PFSK-1 (cell line): ENCODE measurements around the gene ANKRD33B.

ENCODE experiments used
- FOXP2 ChIP-seq: optimal IDR thresholded peaks from 2 replicates; pipeline ENCODE3; 2011; ENCODE audit warnings: borderline replicate concordance, control low read depth, inconsistent platforms; ENCODE audit not compliant: insufficient read depth; ENCODE audit errors: extremely low read length, extremely low read depth
- POLR2AphosphoS5 ChIP-seq: IDR thresholded peaks from 2 replicates; pipeline ENCODE4 v1.6.1; 2012; ENCODE audit warnings: low read depth, mild to moderate bottlenecking, control low read depth, low read length, moderate library complexity
- SIN3A ChIP-seq: IDR thresholded peaks from 2 replicates; pipeline ENCODE4 v1.6.1; 2012; ENCODE audit warnings: mild to moderate bottlenecking, low read length, moderate library complexity, borderline replicate concordance; ENCODE audit not compliant: insufficient read depth
- TAF1 ChIP-seq: IDR thresholded peaks from 2 replicates; pipeline ENCODE4 v1.6.1; 2012; ENCODE audit warnings: low read length, control low read depth, borderline replicate concordance; ENCODE audit not compliant: insufficient read depth
- TF ChIP-seq, protein P1 (sequence below), 2 experiments: IDR thresholded peaks; 2 replicates each; pipeline versions ENCODE4 v1.6.1 to v1.8.0; 2011 to 2012; ENCODE audit warnings: low read depth in 2 of 2, low read length in 2 of 2, control low read depth in 1 of 2, inconsistent platforms in 1 of 2, mild to moderate bottlenecking in 1 of 2, moderate library complexity in 1 of 2; ENCODE audit not compliant: insufficient read depth in 1 of 2

The ANKRD33B gene

GRCh38 chr5:10591159-10591558 is 27.3 kb downstream of the ANKRD33B start:
- TF ChIP-seq POLR2AphosphoS5 (no peak), FOXP2 (no peak), TAF1 (no peak), SIN3A (no peak)
- TF ChIP-seq, protein P1, sequence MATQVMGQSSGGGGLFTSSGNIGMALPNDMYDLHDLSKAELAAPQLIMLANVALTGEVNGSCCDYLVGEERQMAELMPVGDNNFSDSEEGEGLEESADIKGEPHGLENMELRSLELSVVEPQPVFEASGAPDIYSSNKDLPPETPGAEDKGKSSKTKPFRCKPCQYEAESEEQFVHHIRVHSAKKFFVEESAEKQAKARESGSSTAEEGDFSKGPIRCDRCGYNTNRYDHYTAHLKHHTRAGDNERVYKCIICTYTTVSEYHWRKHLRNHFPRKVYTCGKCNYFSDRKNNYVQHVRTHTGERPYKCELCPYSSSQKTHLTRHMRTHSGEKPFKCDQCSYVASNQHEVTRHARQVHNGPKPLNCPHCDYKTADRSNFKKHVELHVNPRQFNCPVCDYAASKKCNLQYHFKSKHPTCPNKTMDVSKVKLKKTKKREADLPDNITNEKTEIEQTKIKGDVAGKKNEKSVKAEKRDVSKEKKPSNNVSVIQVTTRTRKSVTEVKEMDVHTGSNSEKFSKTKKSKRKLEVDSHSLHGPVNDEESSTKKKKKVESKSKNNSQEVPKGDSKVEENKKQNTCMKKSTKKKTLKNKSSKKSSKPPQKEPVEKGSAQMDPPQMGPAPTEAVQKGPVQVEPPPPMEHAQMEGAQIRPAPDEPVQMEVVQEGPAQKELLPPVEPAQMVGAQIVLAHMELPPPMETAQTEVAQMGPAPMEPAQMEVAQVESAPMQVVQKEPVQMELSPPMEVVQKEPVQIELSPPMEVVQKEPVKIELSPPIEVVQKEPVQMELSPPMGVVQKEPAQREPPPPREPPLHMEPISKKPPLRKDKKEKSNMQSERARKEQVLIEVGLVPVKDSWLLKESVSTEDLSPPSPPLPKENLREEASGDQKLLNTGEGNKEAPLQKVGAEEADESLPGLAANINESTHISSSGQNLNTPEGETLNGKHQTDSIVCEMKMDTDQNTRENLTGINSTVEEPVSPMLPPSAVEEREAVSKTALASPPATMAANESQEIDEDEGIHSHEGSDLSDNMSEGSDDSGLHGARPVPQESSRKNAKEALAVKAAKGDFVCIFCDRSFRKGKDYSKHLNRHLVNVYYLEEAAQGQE (IDR thresholded peaks at IDR 0.05; ENCODE audit: insufficient read depth in 1 of 2, low read depth in 2 of 2, low read length in 2 of 2) = no peak

GRCh38 chr5:10591966-10592365 is 28.1 kb downstream of the ANKRD33B start:
- TF ChIP-seq, protein P1 (IDR thresholded peaks at IDR 0.05; ENCODE audit: insufficient read depth in 1 of 2, low read depth in 2 of 2, low read length in 2 of 2) = no peak
- no peak for TF ChIP-seq POLR2AphosphoS5

- TF ChIP-seq FOXP2 (no peak), TAF1 (no peak), POLR2AphosphoS5 (no peak), SIN3A (no peak)
- TF ChIP-seq, protein P1 (IDR thresholded peaks at IDR 0.05; ENCODE audit: insufficient read depth in 1 of 2, low read depth in 2 of 2, low read length in 2 of 2) = no peak
These were observed 28.7 kb downstream of the ANKRD33B start for GRCh38 chr5:10592601-10593000.

DNA sequence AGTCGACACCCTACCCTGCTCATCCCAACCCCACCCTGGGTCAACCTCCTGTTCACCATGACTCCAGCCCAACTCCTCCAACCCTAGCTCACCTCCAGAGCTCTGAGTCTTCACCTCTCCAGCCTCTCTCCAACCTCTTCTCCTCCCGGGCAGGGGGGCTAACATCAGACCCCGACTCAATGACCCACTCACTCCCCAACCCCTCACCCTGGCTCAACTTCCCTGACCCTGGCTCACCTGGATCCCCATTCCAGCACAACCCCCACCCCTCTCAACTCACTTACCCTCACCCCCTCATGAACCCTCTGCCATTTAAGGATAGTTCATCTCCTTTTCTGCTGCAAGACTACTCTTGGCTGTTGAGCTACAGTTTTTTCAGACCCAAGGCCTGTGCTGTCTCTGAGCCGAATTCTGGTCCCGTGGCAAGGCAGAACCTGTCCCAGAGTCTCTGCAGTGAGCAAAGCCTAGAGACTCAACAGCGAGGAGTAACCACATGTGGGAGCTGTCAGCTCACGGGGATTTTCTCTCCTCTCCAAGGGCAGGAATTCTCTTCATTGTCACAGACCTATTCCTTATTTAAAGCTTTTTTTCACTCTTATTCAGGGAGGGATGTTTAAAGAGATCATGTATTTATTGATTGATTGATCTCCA is 29.8 kb downstream of the ANKRD33B start:
- TF ChIP-seq POLR2AphosphoS5 (no peak), SIN3A (no peak), TAF1 (no peak), FOXP2 (no peak)
- TF ChIP-seq, protein P1 (IDR thresholded peaks at IDR 0.05; ENCODE audit: insufficient read depth in 1 of 2, low read depth in 2 of 2, low read length in 2 of 2) = no peak

GRCh38 chr5:10594591-10595210 is 30.8 kb downstream of the ANKRD33B start:
- TF ChIP-seq POLR2AphosphoS5 = no peak
- TF ChIP-seq, protein P1 (IDR thresholded peaks at IDR 0.05; ENCODE audit: insufficient read depth in 1 of 2, low read depth in 2 of 2, low read length in 2 of 2) = no peak
- TF ChIP-seq SIN3A = no peak
- no peak for TF ChIP-seq FOXP2
- TF ChIP-seq TAF1 = no peak
